Measurements from ENCODE around the gene GRPR. TPM values are rescaled to one million over a fixed set of nuclear protein-coding genes. Genes with fewer than 3 reads are reported as not detected.
"Not testable (repeated sequence)": the region's sequence is repeated elsewhere in the genome, so short reads cannot be mapped to it uniquely, and the experiment has no call there.

Gene GRPR
- total RNA-seq, 2 donors from 2014 or later: not detected

DNA sequence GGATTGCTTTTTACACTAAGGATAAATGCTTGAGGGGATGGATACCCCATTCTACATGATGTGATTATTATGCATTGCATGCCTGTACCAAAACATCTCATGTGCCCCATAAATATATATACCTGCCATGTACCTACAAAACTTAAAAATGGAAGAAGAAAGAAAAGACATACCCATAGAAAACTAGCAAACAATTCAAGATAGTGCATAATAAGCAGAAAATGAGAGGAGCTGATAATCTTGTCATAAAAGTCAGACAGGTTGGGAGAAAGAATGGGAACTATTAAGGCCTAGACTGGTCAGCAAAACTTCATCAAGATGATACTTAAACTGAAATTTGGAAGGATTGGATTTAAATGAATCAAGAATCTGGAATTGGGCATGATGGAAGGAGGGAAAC lies 22.3 kb downstream of the GRPR start:
- Histone ChIP-seq H3K4me3 (no peak overlapping the region), H3K4me1 (ENCODE audit: control insufficient read depth in 1 of 2, low read depth in 2 of 2) (no peaks in the 10 kb centered on the region), H3K36me3 (no peaks in the 10 kb centered on the region), H3K27me3 (replicated peaks; ENCODE audit: insufficient read depth) (no peaks in the 10 kb centered on the region), H3K9me3 (no peaks in the 10 kb centered on the region), H3K27ac (no peak overlapping the region)
- DNase-seq (ENCODE audit: low spot score) (no peak), ATAC-seq (ENCODE audit: insufficient number of reproducible peaks, low FRiP score, low read depth) (no peak)
- TF ChIP-seq, protein P1, sequence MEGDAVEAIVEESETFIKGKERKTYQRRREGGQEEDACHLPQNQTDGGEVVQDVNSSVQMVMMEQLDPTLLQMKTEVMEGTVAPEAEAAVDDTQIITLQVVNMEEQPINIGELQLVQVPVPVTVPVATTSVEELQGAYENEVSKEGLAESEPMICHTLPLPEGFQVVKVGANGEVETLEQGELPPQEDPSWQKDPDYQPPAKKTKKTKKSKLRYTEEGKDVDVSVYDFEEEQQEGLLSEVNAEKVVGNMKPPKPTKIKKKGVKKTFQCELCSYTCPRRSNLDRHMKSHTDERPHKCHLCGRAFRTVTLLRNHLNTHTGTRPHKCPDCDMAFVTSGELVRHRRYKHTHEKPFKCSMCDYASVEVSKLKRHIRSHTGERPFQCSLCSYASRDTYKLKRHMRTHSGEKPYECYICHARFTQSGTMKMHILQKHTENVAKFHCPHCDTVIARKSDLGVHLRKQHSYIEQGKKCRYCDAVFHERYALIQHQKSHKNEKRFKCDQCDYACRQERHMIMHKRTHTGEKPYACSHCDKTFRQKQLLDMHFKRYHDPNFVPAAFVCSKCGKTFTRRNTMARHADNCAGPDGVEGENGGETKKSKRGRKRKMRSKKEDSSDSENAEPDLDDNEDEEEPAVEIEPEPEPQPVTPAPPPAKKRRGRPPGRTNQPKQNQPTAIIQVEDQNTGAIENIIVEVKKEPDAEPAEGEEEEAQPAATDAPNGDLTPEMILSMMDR (IDR thresholded peaks at IDR 0.05): no peak

DNA sequence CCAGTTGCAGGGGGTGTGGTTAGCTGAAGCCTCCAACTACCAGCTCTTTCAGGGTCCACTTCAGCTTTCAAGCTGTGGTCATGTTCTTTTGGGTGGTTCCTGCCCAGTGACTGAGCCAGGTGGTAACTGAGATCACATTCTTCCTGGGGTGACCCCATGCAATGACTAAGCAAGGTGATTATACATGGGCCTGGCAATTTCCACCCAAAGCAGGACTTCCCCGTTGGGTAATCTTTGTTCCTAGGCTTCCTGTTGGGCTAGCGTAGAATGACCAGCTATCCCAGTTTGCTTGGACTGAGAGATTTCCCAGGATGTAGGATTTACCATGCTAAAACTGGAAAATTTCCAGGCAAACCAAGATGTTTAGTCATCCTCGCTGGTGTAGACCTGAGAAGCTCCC lies 25.5 kb downstream of the GRPR start:
- ATAC-seq (ENCODE audit: insufficient number of reproducible peaks, low FRiP score, low read depth): no peak
- Histone ChIP-seq H3K27me3 (replicated peaks; ENCODE audit: insufficient read depth) (no peaks in the 10 kb centered on the region), H3K4me1 (ENCODE audit: control insufficient read depth in 1 of 2, low read depth in 2 of 2) (no peaks in the 10 kb centered on the region), H3K36me3 (no peaks in the 10 kb centered on the region), H3K9me3 (no peaks in the 10 kb centered on the region), H3K4me3 (no peak overlapping the region), H3K27ac (no peak overlapping the region)
- no peak for DNase-seq (ENCODE audit: low spot score)
- TF ChIP-seq, protein P1 (IDR thresholded peaks at IDR 0.05): no peak

DNA sequence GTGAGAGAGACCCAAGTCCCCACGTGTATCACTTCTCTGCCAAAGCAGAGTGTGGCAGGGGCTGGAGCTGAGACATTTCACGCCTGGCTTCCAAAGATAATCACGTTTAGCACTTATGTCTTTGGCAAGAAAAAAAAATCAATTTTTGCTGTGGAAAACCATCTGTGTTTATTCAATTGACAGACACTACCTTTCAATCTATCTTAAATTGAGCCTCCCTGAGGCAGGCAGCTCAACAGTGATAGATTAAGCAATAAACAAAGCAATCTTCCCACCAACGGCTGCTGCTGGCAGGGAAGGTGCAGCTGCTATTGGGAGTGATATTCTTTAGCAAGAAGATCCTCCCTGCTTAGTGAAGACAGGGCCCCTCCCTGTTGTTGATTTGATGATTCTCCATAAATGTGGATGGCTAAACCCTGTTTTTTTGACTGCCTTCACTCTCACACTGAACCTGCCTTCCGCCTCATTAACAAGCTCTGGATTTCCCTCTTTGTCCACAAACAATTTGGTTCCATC lies 32.3 kb downstream of the GRPR start:
- H3K9me3 ChIP-seq: no peaks in the 10 kb centered on the region
- TF ChIP-seq, protein P1 (IDR thresholded peaks at IDR 0.05): no peak
- no peak overlapping the region for H3K4me3 ChIP-seq
- H3K36me3 ChIP-seq: no peaks in the 10 kb centered on the region
- ATAC-seq (ENCODE audit: insufficient number of reproducible peaks, low FRiP score, low read depth) (no peak), DNase-seq (ENCODE audit: low spot score) (no peak)
- H3K27me3 ChIP-seq (replicated peaks; ENCODE audit: insufficient read depth): no peaks in the 10 kb centered on the region
- H3K4me1 ChIP-seq (ENCODE audit: control insufficient read depth in 1 of 2, low read depth in 2 of 2): no peaks in the 10 kb centered on the region
- no peak overlapping the region for H3K27ac ChIP-seq

DNA sequence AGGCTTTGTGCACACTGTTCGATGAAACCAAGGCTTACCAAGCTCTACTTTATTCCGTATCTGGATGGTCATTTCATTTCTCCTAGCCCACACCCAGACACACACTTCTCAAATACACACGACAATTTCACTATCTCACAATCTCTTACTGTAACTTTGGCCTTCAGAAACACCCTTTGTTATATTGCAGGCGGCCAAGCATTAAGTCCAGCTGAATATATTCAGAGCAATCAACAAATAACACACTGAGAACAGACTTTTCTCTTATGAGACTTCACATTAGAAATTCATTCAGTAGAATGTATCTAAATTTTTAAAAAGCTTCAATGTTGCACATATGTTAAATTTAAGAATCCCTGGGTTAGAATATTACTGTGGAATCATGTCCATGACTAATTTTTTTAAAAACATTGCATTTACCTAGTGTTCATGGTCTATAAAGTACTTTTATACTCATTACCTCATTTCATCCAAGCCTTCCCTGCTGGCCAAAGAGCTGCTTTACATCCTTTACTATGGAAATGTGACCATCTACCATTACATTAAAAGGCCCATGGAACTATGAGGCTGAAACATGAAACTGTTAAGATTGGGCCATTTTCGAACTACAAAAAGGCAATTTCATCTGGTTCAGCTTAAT lies 33.4 kb downstream of the GRPR start:
- TF ChIP-seq, protein P1 (IDR thresholded peaks at IDR 0.05): no peak
- Histone ChIP-seq H3K9me3 (no peaks in the 10 kb centered on the region), H3K4me3 (no peak overlapping the region), H3K36me3 (no peaks in the 10 kb centered on the region), H3K4me1 (ENCODE audit: control insufficient read depth in 1 of 2, low read depth in 2 of 2) (no peaks in the 10 kb centered on the region), H3K27me3 (replicated peaks; ENCODE audit: insufficient read depth) (no peaks in the 10 kb centered on the region), H3K27ac (no peak overlapping the region)
- no peak for ATAC-seq (ENCODE audit: insufficient number of reproducible peaks, low FRiP score, low read depth)
- DNase-seq (ENCODE audit: low spot score): no peak

DNA sequence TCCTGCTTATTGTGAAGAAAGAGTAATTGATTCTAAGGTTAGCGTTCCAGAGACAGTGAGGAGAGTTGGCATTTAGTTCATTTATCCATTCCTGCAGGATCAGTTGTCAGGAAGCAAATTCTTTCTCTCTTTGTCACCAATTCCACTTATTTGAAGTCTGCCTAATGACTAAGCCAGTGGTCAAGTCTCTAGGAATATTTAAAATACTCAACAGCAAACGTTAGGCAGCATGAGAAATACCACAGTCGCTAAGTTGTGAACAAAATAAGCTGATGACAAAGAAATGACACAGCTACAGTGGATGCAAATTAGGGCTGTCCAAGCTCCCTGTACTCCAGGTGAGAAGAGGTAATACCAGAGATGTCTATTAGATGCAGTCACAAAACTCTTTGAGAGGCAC lies 37.4 kb downstream of the GRPR start:
- TF ChIP-seq, protein P1 (IDR thresholded peaks at IDR 0.05): no peak
- no peaks in the 10 kb centered on the region for H3K4me1 ChIP-seq (ENCODE audit: control insufficient read depth in 1 of 2, low read depth in 2 of 2)
- H3K4me3 ChIP-seq: no peak overlapping the region
- no peaks in the 10 kb centered on the region for H3K27me3 ChIP-seq (replicated peaks; ENCODE audit: insufficient read depth)
- ATAC-seq (ENCODE audit: insufficient number of reproducible peaks, low FRiP score, low read depth): no peak
- no peak for DNase-seq (ENCODE audit: low spot score)
- H3K27ac ChIP-seq: no peak overlapping the region
- no peaks in the 10 kb centered on the region for H3K36me3 ChIP-seq
- H3K9me3 ChIP-seq: no peaks in the 10 kb centered on the region

DNA sequence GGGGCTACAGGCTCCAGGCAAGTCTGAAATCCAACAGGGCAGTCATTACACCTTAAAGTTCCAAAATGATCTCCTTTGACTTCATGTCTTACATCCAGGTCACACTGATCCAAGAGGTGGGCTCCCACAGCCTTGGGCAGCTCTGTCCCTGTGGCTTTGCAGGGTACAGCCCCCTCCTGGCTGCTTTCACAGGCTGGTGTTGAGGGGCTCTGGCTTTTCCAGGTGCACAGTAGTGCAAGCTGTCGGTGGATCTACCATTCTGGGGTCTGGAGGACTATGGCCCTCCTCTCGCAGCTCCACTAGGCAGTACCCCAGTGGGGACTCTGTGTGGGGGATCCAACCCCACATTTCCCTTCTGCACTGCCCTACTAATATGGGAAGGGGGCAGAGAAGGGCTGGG lies 37.8 kb downstream of the GRPR start:
- not testable (repeated sequence) for H3K4me3 ChIP-seq; H3K36me3 ChIP-seq; ATAC-seq (ENCODE audit: insufficient number of reproducible peaks, low FRiP score, low read depth); DNase-seq (ENCODE audit: low spot score); H3K27ac ChIP-seq; H3K27me3 ChIP-seq (replicated peaks; ENCODE audit: insufficient read depth); H3K4me1 ChIP-seq (ENCODE audit: control insufficient read depth in 1 of 2, low read depth in 2 of 2); H3K9me3 ChIP-seq
